GM23338 (cell line): Measurements from ENCODE around the gene RNF150. TPM values are rescaled to one million over a fixed set of nuclear protein-coding genes. Genes with fewer than 3 reads are reported as not detected.

Source experiments
- ATAC-seq: fragments of 200-7000 bp; cut with Tn5 transposase; 3 replicates; pipeline ENCODE4 v1.9.1; 2020
- DNase-seq: peaks from one replicate; pipeline ENCODE4 v3.0.0-alpha.2; 2015; ENCODE audit warnings: low spot score
- H2AFZ ChIP-seq: fragments of 200-600 bp; sonication (generic); 2 replicates; pipeline ENCODE4 v1.8.0; 2016; ENCODE audit warnings: antibody characterized with exemption, mild to moderate bottlenecking, moderate library complexity
- H3F3A ChIP-seq: fragments of 200-600 bp; sonication (generic); replicated peaks from 2 replicates; pipeline ENCODE4 v1.8.0; 2017; ENCODE audit warnings: antibody characterized with exemption, mixed run types, low read depth
- H3K27ac ChIP-seq: fragments of 200-600 bp; sonication (generic); 2 replicates; pipeline ENCODE4 v1.6.1; 2016; ENCODE audit warnings: low read depth
- H3K27me3 ChIP-seq: fragments of 200-600 bp; sonication (generic); 2 replicates; pipeline ENCODE4 v1.8.0; 2016; ENCODE audit warnings: mild to moderate bottlenecking, mixed run types, moderate library complexity; ENCODE audit not compliant: insufficient read depth
- H3K36me3 ChIP-seq: fragments of 200-600 bp; sonication (generic); 2 replicates; pipeline ENCODE4 v1.8.0; 2016; ENCODE audit warnings: mild to moderate bottlenecking; ENCODE audit not compliant: insufficient read depth
- H3K4me1 ChIP-seq: fragments of 200-600 bp; sonication (generic); 2 replicates; pipeline ENCODE4 v1.8.0; 2016; ENCODE audit warnings: mild to moderate bottlenecking, moderate library complexity; ENCODE audit not compliant: insufficient read depth
- H3K4me2 ChIP-seq: fragments of 200-600 bp; sonication (generic); 2 replicates; pipeline ENCODE4 v1.7.1; 2017; ENCODE audit warnings: mixed run types
- H3K4me3 ChIP-seq: fragments of 200-600 bp; sonication (generic); 2 replicates; pipeline ENCODE4 v1.6.1; 2016; ENCODE audit warnings: mixed run types
- H3K79me2 ChIP-seq: fragments of 200-600 bp; sonication (generic); replicated peaks from 2 replicates; pipeline ENCODE4 v1.8.0; 2017; ENCODE audit warnings: mild to moderate bottlenecking; ENCODE audit not compliant: insufficient read depth
- H3K9me2 ChIP-seq: fragments of 200-600 bp; sonication (generic); 2 replicates; pipeline ENCODE4 v1.8.0; 2017; ENCODE audit not compliant: insufficient read depth
- H4K20me1 ChIP-seq: fragments of 200-600 bp; sonication (generic); replicated peaks from 2 replicates; pipeline ENCODE4 v1.8.0; 2017; ENCODE audit warnings: mild to moderate bottlenecking; ENCODE audit not compliant: insufficient read depth
- H3K27ac Mint-ChIP-seq: 2 replicates; pipeline ENCODE4 v1.8.0; 2020; ENCODE audit warnings: inconsistent platforms, mild to moderate bottlenecking, moderate library complexity, mixed read lengths
- H3K27me3 Mint-ChIP-seq: 3 replicates; pipeline ENCODE4 v1.8.0; 2022; ENCODE audit warnings: low read depth, mild to moderate bottlenecking, moderate library complexity, mixed read lengths, inconsistent platforms; ENCODE audit not compliant: insufficient read depth, poor library complexity
- H3K36me3 Mint-ChIP-seq: 3 replicates; pipeline ENCODE4 v1.8.0; 2021; ENCODE audit warnings: low read depth, mild to moderate bottlenecking, inconsistent platforms, moderate library complexity, mixed read lengths
- H3K4me1 Mint-ChIP-seq: 3 replicates; pipeline ENCODE4 v1.8.0; 2020; ENCODE audit warnings: mild to moderate bottlenecking, inconsistent platforms, mixed read lengths
- H3K4me3 Mint-ChIP-seq: 3 replicates; pipeline ENCODE4 v1.8.0; 2021; ENCODE audit warnings: moderate library complexity, mild to moderate bottlenecking, inconsistent platforms, mixed read lengths
- H3K9me3 Mint-ChIP-seq: 3 replicates; pipeline ENCODE4 v1.8.0; 2020; ENCODE audit warnings: moderate library complexity, mild to moderate bottlenecking, inconsistent platforms, mixed read lengths
- CREB1 ChIP-seq: fragments of 250-450 bp; sonication (Bioruptor Pico); IDR thresholded peaks from 2 replicates; pipeline ENCODE4 v1.5.0; 2020; ENCODE audit warnings: low read depth, mild to moderate bottlenecking, moderate library complexity
- JUNB ChIP-seq: IDR thresholded peaks from one replicate; pipeline ENCODE4 v1.6.1; 2016; ENCODE audit warnings: antibody characterized with exemption; ENCODE audit not compliant: unreplicated experiment
- NANOG ChIP-seq: IDR thresholded peaks from 2 replicates; pipeline ENCODE4 v1.6.1; 2016; ENCODE audit warnings: antibody characterized with exemption, borderline replicate concordance
- POLR2AphosphoS5 ChIP-seq: IDR thresholded peaks from 2 replicates; pipeline ENCODE4 v1.6.1; 2016; ENCODE audit warnings: antibody characterized with exemption, low read depth
- ZNF462 ChIP-seq: fragments of 250-450 bp; sonication (Bioruptor Pico); IDR thresholded peaks from 2 replicates; pipeline ENCODE4 v1.5.0; 2020; ENCODE audit warnings: mild to moderate bottlenecking, moderate library complexity
- polyA plus RNA-seq: library from polyadenylated mRNA; unstranded; fragments of >200 nt; fragmentation: Nextera tagmentation; extraction: Ambion mirVana; gene quantifications from 2 replicates; pipeline ENCODE4 v1.2.1, GENCODE V29; 2016
- total RNA-seq: library from RNA; depleted of rRNA; stranded (reverse); fragments of >200 nt; shearing (Covaris generic); gene quantifications from 2 replicates; pipeline ENCODE4 v1.2.3, GENCODE V29; 2014
- TF ChIP-seq, protein P1 (sequence below), 2 experiments: fragments of 200-600 bp in 1 of 2; sonication (generic) in 1 of 2; conservative IDR thresholded peaks; 2 replicates each; pipeline versions ENCODE4 v1.5.1 to v1.6.1; 2016 to 2017; ENCODE audit warnings: antibody characterized with exemption in 2 of 2, low read depth in 2 of 2, mild to moderate bottlenecking in 2 of 2, moderate library complexity in 1 of 2

The RNF150 gene
- total and polyA plus RNA-seq, 2 experiments from 2014 or later, result 1.3 to 6.1 TPM

DNA sequence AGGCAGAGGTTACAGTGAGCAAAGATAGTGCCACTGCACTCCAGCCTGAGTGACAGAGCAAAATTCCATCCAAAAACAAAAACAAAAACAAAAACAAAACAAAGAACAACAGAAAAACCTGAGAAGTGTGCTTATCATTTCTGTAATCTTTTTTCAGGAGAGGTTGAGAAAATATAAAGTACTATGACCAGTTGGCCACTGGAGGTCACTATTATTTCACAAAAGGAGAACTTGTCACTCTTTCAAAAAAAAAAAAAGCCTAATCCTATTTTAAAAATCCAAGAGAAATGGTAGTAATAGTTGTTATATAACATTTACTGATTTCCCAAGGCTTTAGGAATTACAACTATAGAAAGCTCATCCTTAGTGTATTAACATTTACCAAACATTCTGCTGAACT, 24.9 kb upstream of the RNF150 start:
- DNase-seq, result peak; percentile 64
- Histone ChIP-seq H2AFZ (no peak overlapping the region), H3K4me2 (no peak overlapping the region), H3K79me2 (no peaks in the 10 kb centered on the region), H3K9me2 (no peaks in the 10 kb centered on the region), H3K27me3 (no peaks in the 10 kb centered on the region), H3K4me1 (no peaks in the 10 kb centered on the region), H4K20me1 (no peaks in the 10 kb centered on the region), H3F3A (no peaks in the 10 kb centered on the region), H3K4me3 (no peak overlapping the region), H3K27ac (no peak overlapping the region), H3K36me3 (no peaks in the 10 kb centered on the region)
- TF ChIP-seq CREB1 (CRISPR knock-in tag) (no peak), JUNB (no peak), NANOG (no peak), POLR2AphosphoS5 (no peak), ZNF462 (CRISPR knock-in tag) (no peak)
- TF ChIP-seq, protein P1, sequence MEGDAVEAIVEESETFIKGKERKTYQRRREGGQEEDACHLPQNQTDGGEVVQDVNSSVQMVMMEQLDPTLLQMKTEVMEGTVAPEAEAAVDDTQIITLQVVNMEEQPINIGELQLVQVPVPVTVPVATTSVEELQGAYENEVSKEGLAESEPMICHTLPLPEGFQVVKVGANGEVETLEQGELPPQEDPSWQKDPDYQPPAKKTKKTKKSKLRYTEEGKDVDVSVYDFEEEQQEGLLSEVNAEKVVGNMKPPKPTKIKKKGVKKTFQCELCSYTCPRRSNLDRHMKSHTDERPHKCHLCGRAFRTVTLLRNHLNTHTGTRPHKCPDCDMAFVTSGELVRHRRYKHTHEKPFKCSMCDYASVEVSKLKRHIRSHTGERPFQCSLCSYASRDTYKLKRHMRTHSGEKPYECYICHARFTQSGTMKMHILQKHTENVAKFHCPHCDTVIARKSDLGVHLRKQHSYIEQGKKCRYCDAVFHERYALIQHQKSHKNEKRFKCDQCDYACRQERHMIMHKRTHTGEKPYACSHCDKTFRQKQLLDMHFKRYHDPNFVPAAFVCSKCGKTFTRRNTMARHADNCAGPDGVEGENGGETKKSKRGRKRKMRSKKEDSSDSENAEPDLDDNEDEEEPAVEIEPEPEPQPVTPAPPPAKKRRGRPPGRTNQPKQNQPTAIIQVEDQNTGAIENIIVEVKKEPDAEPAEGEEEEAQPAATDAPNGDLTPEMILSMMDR (conservative IDR thresholded peaks at IDR 0.05; ENCODE audit: low read depth in 2 of 2), result peak; percentile 49 to 75
- ATAC-seq, result no peak
- Mint-ChIP-seq H3K4me3 (no peak overlapping the region), H3K4me1 (no peaks in the 10 kb centered on the region), H3K27me3 (peaks cover 4% of the 10 kb centered on the region), H3K27ac (no peak overlapping the region), H3K36me3 (peaks cover 5% of the 10 kb centered on the region; the same call in 1 of the 3 replicates), H3K9me3 (peaks cover 9% of the 10 kb centered on the region)
